ENCODE measurements around the gene MKX.

The MKX gene

GRCh38 chr10:27774831-27775230, 29.2 kb upstream of the MKX start:
- no peak for DNase-seq (ENCODE audit: low read depth)
- no peak for TF ChIP-seq CTCF (IDR thresholded peaks at IDR 0.05; ENCODE audit: low read depth, low read length, missing control alignments)
- in situ Hi-C loops (cut with HindIII; ENCODE audit: low sequenced_read_pairs) = no loop called here
- no peak overlapping the region for H3K4me3 ChIP-seq (ENCODE audit: low read depth, low read length)

- TF ChIP-seq CTCF (IDR thresholded peaks at IDR 0.05; ENCODE audit: low read depth, low read length, missing control alignments) = no peak
- no peak for DNase-seq (ENCODE audit: low read depth)
Observed at GRCh38 chr10:27771231-27771630, 25.6 kb upstream of the MKX start.

DNA sequence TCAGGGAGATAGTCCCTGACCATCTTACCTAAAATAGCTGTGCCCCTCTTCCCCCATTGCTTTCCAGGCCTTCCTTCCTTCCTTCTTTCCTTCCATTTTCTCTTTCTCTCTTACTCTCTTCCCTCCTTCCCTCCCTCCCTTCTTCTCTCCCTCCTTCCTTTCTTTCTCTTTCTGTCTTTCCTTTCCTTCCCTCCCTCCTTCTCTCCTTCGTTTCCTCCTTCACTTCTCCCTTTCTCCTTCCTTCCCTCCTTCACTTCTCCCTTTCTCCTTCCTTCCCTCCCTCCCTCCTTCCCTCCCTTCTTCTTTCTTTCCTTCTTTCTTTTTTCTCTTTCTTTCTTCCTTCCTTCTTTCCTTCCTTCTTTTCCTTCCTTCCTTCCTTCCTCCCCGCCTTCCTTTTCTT, 24.6 kb upstream of the MKX start:
- H3K4me3 ChIP-seq (ENCODE audit: low read depth, low read length) = no peak overlapping the region
- in situ Hi-C loops (cut with HindIII; ENCODE audit: low sequenced_read_pairs) = no loop called here
- no peak for DNase-seq (ENCODE audit: low read depth)
- TF ChIP-seq CTCF (IDR thresholded peaks at IDR 0.05; ENCODE audit: low read depth, low read length, missing control alignments) = no peak

More at GRCh38 chr10:27771231-27771630, 25.6 kb upstream of the MKX start:
- in situ Hi-C loops (cut with HindIII; ENCODE audit: low sequenced_read_pairs) = no loop called here
- H3K4me3 ChIP-seq (ENCODE audit: low read depth, low read length) = no peak overlapping the region

DNA sequence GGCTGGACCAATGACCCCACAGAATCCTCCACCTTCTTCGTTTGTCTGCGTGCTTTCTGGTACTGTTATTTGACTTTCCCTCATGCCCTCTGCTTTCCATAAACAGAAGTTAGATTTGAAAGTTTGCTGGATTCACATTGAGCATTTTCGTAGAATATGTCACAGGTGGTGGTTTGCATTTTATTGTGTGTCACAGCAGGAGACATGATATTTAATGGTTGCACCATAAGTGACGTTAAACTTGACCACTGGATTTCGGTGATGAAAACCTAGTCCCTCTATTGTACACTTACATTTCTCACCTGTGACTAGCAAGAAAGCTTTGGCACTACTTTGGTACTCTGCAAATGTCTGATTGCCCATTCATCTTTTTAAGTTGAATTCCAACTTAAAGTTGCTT, 15.2 kb upstream of the MKX start:
- in situ Hi-C loops (cut with HindIII; ENCODE audit: low sequenced_read_pairs) = no loop called here
- no peak overlapping the region for H3K4me3 ChIP-seq (ENCODE audit: low read depth, low read length)
- TF ChIP-seq CTCF (IDR thresholded peaks at IDR 0.05; ENCODE audit: low read depth, low read length, missing control alignments) = no peak
- DNase-seq (ENCODE audit: low read depth) = no peak

DNA sequence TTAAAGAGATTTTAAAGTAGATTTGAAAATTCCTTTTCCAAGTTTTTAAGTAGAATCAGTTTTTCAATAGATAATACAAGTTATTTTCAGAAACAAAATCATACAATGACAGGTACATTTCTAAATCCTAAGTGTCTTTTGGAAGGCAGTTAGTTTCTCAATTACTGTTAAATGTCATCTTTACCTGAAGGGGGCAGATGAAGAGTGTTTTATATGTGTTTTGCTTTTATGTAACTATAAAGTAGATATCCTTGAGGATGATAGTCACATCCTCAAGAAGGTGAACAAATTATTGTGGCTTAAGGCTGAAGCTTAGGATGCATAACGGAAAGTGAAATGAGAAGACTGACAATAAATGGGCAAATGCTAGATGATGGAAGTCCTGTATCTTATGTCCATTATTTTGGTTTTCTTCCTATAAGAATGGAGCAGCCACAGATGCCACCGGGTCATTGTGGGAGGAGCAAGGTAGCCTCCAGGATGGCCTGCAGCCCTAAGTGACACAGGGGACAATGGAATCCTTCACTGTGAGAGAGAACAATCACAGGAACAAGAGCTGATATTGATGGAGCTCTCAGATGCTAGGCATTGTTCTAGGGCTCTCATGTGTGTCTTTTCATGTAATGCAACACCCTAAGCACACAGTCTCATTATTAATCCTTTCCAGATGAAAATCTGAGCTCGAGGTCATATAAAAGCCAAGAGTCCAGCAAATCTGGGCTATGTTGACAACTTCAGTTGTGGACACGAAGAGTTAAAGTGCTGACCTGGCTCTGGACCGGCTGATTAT, 14.1 kb upstream of the MKX start:
- no peak overlapping the region for H3K4me3 ChIP-seq (ENCODE audit: low read depth, low read length)
- in situ Hi-C loops (cut with HindIII; ENCODE audit: low sequenced_read_pairs) = no loop called here
- TF ChIP-seq CTCF (IDR thresholded peaks at IDR 0.05; ENCODE audit: low read depth, low read length, missing control alignments) = no peak
- no peak for DNase-seq (ENCODE audit: low read depth)

GRCh38 chr10:27752673-27753237, 7.1 kb upstream of the MKX start:
- DNase-seq (ENCODE audit: low read depth) = no peak
- no peak for TF ChIP-seq CTCF (IDR thresholded peaks at IDR 0.05; ENCODE audit: low read depth, low read length, missing control alignments)
- no peak overlapping the region for H3K4me3 ChIP-seq (ENCODE audit: low read depth, low read length)
- in situ Hi-C loops (cut with HindIII; ENCODE audit: low sequenced_read_pairs) = no loop called here
